GM21529 (cell line): ENCODE data around the gene BHLHE23.
"Not testable (repeated sequence)": the region's sequence is repeated elsewhere in the genome, so short reads cannot be mapped to it uniquely, and the experiment has no call there.

Source experiments
- ATAC-seq: cut with Tn5 transposase; IDR thresholded peaks from one replicate; pipeline ENCODE4 v1.9.1; 2021; ENCODE audit not compliant: unreplicated experiment

BHLHE23 gene

DNA sequence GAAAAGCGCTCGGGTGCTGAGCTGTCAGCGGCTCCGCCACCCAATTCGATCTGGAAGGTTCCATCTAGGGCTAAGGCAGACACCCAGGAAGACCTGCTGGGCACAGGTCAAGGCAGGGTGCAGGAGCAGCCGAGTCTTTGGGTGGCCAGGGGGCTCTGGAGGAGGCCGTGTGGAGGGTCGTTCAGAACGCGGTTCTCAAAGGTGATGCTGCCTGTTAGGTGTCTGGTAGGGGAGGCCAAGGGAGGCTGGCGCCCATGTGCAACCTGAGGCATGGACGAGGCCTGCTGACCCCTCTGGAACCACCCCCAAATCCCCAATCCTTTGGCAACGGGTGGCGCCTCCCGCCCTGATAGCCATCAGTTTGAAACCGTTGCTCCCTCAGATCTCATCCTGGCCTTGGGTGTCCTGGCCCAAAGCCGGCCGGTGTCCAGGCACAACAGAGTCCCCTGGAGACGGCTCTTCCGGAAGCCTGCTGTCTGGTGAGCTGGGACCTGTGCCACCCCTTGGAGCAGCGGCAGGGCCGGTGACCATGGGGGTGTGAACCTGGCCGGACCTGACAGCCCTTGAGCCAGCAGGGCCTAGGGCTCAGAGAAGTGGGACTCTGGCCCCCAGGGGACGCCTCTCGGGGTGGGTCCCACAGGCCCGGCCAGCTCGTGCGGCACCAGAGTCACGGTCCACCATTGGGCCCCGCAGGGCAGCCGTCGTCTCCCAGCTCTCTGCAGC lies 43.7 kb downstream of the BHLHE23 start:
- ATAC-seq, result no peak

DNA sequence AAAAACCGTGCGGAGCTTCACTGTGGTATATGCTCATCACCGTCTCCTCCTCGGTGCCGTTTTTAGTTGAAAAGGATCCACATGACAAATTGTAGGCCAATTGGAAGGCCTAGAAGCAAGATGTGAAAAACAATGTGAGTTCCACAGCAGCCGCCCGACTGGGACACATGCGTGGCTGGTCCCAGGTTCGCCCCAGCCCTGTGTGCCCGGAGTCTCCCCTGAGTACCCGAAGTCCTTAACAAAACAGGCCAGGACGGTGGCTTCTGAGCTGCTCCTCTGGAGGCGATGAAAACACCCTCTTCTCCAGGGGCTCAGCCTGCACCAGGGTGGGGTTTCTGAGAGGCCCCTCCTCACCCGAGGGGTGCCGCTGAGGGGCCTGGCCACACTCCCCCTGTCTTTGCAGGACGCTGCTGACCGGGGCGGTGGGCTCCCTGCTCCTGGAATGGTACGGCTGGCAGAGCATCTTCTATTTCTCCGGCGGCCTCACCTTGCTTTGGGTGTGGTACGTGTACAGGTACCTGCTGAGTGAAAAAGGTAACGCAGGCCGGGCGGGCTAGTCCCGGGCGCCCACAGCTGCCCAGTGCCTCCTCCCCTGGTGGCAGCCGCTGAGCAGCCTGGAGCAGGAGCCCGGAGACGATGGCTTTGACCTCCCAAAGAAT lies 44.4 kb downstream of the BHLHE23 start:
- ATAC-seq, result no peak

DNA sequence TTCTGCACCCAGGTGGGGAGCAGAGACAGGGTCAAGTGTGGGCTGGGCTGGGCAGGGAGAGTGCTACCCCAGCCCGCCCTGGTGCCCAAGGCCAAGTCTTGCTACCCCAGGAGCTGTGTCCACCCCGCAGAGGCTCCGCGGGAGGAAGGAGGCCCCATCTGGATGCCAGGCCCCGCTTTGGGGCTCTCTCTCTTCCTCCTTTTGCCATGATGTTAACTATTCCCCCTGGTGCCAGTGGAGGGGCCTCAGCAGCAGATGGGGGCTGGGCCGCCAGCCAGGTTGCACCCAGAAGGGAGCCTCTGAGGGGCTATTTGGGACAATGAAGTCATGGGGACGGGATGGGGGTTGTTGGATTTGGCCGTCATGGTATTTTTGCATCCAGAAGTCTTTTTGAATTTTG lies 45.0 kb downstream of the BHLHE23 start:
- ATAC-seq, result no peak

DNA sequence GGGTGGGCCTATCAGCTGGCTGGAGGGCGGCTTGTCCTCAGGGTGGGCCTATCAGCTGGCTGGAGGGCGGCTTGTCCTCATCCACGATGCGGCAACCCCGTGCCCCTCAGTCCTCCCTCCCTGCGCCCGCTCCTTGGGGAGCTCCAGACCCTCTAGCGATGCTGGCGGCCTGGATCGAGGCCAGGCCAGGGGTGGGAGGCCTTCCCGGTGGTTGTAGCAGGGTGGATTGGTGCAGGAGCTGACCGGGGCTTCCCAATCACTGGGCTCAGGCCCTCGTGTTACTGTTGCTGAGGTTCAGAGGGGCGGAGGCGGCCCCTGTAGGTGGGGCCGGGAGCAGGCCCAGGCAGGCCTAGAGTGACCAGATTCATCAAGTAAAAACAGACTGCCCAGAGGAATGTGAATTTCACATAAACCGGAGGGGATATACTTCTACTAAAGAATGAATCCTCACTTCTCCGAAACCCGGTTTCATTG lies 45.4 kb downstream of the BHLHE23 start:
- ATAC-seq, result no peak

DNA sequence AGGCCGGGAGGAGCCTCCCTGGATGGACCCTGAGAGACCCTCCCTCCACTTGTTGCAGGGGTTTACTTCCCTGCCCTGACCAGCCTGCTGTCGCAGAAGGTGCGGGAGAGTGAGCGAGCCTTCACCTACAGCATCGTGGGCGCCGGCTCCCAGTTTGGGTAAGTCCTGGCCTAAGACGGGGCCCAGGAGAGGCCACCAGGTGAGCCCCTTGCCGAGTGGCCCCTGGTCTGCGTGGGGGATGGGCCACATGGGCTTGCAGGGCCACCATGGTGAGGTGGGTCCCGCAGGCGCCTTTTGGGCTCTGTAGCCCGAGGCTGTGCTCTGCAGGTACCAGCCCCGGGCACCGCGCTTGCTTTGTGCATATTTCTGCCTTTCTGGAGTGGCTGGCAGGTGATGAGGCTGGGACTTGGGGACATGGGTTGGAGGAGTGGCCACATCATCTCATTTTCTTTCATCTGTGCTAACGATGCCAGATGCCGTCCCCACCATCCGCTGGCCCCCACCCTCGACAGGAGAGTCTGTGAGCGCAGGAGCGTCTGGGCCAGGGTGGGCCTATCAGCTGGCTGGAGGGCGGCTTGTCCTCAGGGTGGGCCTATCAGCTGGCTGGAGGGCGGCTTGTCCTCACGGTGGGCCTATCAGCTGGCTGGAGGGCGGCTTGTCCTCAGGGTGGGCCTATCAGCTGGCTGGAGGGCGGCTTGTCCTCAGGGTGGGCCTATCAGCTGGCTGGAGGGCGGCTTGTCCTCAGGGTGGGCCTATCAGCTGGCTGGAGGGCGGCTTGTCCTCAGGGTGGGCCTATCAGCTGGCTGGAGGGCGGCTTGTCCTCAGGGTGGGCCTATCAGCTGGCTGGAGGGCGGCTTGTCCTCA lies 46.1 kb downstream of the BHLHE23 start:
- not testable (repeated sequence) for ATAC-seq

DNA sequence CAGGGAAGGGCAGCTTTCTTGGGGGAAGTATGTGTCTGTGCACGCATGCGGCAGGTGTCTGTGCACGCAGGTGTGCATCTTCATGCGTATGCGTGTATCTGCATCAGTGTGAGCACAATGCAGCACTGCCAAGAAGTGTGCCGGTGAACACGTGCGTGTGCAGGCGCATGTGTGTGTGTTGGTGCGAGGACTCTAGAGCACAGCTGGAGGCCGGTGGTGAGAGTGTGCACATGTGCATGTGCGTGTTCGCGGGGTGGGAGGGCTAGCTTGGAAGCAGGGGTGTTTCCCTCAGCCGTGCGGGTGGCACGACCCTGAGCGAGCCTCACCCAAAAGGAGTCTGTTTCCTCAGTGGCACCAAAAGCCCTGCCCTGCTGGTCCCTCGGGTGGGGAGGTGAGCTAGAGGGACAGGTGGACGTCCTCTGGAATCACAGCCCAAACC lies 46.7 kb downstream of the BHLHE23 start:
- no peak for ATAC-seq

DNA sequence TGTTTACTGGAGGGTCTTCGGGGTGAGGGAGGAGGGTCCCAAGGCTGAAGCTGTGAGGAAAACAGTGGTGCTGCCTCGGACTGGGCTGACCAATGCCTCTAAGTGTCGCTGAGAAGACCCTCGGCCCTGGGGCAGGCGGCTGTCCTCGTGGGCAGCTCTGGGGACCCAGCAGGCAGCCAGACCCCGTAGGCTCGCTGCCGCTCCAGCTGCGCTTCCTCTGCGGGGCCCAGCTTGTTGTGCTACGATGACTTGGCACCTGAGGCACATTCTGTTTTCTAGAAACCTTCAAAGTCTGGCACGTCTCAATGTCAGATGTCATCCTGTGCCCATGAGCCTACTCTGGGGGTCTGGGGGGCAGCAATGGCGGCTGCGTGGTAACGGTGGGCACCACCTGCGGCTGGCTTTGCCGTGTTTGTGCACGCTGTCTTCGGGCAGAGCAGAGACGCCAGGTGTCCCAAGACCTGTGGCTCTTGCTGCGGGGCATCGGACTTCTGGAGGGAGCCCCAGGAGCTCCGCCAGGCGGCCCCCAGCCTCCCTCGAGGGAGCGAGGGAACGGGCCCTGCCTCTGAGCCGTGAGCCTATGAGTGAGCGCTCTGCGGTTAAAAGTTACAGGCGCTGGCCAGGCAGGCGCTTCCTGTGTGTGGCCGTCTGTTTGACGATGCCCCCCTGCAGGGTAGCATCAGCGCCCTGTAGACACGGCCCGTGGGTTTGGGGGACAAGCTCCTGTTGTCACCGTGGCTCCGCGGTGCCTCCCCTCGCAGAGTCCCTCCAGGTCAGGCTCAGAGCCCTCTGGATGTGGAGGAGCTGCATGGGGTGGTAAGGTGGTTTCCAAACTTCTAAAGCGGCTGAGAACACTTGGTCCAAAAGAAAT lies 47.4 kb downstream of the BHLHE23 start:
- no peak for ATAC-seq

DNA sequence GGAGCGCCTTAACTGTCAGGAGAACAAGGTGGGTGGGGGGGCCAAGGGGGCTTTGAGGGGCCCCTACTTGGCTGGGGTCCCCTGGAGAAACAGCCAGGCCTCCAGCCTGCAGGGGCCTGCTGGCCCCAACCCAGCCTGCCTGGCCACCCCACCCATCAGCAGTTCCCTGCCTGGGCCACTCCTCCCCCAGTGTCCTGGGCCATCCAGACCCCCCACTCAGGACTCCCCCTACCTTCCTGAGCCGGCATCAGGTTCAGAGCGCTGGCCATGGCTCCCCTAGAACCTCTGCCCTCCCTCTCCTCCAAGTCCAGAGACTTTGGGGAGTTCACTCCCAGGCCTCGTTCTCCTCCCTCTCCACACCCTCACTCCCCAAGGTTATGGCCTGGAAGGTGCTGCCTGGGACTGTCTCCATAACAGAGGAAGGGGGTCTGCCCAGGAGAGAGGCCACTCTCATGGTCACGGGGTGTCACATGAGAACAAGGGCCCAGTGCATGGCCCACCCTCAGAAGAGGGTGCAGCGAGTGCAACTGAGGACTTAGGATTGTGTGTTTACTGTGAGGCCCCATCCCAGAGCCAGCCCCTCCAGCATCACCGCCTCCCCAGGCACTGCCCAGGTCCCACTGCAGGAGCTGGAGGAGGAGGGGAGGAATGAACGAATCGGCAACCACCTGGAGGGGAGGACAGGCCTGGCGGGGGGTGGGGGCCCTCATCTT lies 48.2 kb downstream of the BHLHE23 start:
- ATAC-seq, result no peak

DNA sequence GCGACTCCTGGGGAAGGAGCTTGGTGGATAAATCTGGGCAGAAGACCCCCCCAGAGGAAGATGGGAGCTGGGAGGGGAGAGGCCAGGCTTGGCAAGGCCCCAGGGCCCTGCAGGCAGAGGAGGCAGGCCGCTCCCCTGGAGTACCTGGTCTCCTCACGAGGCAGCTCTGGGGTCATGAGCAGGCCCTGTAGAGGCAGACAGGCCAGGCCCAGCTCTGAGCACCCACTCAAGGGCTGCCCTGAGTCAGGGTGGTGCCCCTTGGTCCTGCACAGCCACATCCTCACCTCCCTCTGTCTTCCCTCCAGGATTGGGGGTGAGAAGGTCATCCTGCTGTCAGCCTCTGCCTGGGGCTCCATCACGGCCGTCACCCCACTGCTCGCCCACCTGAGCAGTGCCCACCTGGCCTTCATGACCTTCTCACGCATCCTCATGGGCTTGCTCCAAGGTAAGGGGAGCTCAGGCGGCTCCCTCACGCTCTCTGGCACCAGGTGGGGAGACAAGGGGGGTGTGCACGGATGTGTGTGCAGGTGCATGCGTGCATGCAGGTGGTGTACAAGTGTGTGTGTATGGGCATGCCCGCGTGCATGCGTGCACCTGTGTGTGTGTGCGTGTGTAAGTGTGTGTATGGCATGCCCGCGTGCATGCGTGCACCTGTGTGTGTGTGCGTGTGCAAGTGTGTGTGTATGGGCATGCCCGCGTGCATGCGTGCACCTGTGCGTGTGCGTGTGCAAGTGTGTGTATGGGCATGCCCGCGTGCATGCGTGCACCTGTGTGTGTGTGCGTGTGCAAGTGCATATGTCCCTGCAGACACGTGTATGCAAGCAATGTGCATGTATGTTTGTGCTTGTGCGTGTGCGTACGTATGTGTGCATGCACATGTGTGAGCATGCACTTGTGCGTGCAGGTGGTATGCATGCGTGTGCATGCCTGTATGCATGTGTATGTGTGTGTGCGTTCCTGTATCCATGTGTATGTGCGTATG lies 49.3 kb downstream of the BHLHE23 start:
- ATAC-seq, result no peak

DNA sequence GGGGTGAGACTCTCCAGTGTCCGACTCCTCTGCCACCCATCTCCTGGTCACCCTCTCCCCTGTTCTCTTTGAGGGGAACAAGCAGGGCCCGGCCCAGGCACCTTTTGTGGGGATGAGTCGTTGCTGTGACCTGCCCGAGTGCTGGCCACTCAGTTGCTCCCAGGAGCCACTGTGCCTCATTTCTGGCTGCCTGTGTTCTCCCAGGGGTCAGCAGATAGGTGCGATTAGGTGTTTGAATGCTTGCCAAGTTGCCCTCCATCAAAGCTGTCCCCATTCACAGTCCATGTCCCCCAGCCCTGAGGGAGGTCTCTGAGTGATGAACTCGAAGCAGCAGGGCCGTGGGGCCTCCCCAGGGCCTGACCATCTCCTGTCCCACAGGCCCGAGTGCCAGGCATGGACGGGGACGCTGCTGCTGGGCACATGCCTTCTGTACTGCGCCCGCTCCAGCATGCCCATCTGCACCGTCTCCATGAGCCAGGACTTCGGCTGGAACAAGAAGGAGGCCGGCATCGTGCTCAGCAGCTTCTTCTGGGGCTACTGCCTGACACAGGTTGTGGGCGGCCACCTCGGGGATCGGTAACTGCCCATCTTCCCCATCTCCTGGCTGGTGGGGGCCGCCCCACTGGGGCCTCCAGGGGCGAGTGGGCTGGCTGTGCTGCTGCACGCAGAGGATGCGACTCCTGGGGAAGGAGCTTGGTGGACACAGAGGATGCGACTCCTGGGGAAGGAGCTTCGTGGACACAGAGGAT lies 50.2 kb downstream of the BHLHE23 start:
- ATAC-seq, result no peak
